Right ventricle myocardium superior (tissue), 1 donor: ENCODE results near the gene LRRC8E. TPM values are rescaled to one million over a fixed set of nuclear protein-coding genes. Genes with fewer than 3 reads are reported as not detected.
A peak's percentile ranks its signal among the peaks of the same experiment; 100 is the strongest.
"Not testable (repeated sequence)": the region's sequence is repeated elsewhere in the genome, so short reads cannot be mapped to it uniquely, and the experiment has no call there.

ENCODE experiments used
- ATAC-seq: fragments of 200-7000 bp; cut with Tn5 transposase; one replicate; pipeline ENCODE4 v1.9.1; 2020; ENCODE audit warnings: mild to moderate bottlenecking; ENCODE audit not compliant: poor library complexity
- DNase-seq: peaks from one replicate; pipeline ENCODE4 v3.0.0-alpha.2; 2020
- intact Hi-C: fragments of 100-400 bp; cut with DNase I; formaldehyde crosslinking; loops from one replicate; pipeline ENCODE4 v1.11.2; 2022
- total RNA-seq: library from RNA; stranded (reverse); fragmentation: NEBNext Ultra II Directional; extraction: Animal tissue kit (Norgen Biotek cat#: 25700); gene quantifications from one replicate; pipeline ENCODE4 v1.2.1, GENCODE V29; 2021
- donor health status: DM: no; HTN: yes; CAD: no; lungs with severe emphysema.

LRRC8E gene
- total RNA-seq, 1 donor from 2014 or later = 1.6 TPM

DNA sequence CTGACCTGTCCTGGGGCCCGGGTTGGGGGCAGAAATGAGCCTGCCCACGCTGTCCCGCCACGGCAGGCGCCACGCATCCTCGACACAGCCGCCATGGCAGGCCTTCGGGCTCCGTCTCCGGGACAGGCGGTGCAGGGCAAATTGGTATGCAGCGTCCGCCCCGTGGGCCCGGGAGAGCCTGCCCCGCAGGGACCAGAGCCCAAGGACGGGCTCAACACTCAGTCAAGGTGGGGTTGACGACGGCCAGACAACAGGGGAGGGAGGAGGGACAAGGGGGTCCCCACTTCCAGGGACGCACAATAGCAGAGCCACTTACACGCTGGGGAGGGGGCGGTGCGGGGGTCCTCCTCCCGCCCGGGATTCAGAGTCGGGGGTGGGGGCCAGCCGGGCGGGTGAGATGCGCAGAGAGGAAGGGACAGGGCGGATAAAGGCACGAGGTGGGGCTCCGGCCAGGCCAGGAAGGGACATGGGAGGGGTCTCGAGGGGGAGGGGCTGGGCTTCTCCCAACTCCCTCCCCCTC, 36.4 kb downstream of the LRRC8E start:
- intact Hi-C loops = no loop called here
- ATAC-seq (no peak), DNase-seq (no peak)

DNA sequence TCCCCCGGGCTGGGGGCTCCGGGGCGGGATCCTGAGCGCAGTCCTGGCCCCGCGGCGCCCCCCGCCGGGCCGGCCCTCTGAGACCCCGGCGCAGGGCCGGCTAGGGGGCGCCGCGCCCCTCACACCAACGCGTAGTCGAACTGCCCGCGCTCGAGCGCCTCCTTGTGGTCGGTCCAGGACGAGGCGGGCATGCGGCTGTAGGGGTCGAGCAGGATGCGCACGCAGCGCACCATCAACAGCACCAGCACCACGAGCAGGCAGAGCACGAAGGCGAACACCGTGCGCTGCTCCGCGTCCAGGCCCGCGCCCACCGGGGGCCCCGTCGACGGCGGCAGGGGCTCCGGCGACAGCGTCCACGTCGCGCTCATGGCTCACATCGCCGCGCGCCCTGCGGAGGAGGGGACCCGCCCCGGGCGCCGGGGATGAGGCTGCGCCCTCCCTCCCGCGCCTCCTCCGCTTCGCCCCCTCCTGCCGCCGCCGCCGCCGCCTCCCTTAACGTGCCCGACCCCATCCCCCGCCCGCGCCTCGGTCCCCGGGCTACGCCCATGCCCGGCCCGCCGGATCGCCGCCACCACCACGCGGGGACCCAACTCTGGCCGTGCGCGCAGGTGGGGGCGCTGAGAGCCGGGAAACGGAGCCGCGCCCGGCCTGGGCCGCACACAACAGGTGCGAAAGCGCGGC, 37.0 kb downstream of the LRRC8E start:
- intact Hi-C loops = no loop called here

DNA sequence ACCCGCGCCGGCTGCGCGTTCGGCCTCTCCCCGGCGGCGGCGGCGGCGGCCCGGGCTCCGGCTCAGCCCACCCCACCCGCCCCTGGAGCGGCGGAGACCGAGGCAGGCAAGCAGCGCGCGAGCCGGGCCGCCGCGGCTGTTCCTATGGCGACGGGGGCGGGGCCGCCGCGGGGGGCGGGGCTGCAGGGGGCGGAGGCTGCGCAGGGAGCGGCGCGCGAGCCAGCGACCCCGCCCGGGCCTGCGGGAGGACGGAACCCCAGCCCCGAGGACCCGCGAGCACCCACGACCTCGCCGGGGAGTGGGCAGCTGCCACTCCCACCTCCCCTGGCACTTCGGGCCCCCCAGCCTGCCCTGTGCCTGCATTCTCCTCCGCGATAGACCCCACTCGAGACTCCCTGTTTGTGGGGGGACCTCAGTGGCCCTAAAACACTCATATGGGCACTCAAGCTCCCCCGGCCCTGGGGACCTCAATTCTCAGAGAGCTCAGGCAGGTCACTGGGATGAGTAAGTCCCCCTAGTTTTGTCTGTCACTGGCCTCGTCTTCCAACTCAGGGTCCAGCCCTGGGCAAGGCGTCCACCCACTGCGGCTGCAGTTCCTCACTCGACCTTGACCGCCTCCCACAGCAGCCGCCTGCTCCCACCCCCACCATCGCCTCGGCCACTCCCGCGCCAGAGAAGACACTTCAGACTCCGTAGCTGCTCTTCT, 37.9 kb downstream of the LRRC8E start, which contains the start of gene CTXN1:
CTXN1 (minus strand) TSS at position 115 of the 706 bp plus-strand sequence. CDS start 597 bp downstream, outside the sequence.
- DNase-seq (peak; percentile 84), ATAC-seq (peak; percentile 56)
- intact Hi-C loops = no loop called here

More for the DNA sequence above, 37.0 kb downstream of the LRRC8E start:
- ATAC-seq (no peak), DNase-seq (peak; percentile 80)

DNA sequence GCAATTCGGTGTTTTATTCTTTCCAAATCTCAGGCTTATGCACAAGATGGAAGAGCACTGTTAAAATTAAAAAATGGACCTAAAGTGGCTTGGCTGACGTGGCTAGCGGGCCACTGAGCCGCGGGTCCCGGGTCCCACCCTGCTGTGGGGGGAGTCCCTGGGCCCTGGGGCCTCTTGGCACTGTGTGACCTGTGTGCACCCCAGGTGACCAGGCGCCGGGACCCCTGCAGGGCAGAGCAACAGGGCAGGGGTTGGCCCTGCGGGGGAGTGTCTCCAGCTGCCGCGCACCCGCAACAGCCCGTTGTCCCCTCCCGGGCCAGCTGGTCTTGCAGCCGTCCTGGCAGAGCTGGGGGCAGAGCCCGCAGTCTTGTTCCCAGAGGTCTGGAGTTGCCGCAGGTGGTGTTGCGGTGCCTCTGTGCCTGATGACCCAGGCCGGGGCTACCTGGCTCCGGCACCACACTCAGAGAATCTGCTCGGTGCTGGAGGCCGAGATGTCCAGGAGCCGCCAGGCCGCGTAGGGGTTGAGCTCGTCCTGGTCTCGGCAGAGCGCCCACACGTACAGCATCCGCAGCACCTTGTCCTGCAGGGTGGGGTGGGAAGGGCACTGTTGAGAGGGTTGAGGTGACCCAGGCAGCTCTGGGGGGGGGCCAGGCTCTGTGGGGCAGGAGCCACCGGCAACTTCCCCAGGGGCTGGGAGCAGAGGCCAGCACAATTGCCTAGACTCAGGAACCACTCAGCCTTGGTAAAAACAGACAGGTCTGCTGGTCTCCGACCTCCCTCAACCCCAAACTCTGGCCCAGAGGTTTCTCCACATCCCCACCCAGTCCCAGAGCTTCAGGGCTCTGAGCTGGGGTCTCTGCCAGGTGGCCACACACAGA, 38.7 kb downstream of the LRRC8E start:
- ATAC-seq (no peak), DNase-seq (no peak)
- intact Hi-C loops = no loop called here

DNA sequence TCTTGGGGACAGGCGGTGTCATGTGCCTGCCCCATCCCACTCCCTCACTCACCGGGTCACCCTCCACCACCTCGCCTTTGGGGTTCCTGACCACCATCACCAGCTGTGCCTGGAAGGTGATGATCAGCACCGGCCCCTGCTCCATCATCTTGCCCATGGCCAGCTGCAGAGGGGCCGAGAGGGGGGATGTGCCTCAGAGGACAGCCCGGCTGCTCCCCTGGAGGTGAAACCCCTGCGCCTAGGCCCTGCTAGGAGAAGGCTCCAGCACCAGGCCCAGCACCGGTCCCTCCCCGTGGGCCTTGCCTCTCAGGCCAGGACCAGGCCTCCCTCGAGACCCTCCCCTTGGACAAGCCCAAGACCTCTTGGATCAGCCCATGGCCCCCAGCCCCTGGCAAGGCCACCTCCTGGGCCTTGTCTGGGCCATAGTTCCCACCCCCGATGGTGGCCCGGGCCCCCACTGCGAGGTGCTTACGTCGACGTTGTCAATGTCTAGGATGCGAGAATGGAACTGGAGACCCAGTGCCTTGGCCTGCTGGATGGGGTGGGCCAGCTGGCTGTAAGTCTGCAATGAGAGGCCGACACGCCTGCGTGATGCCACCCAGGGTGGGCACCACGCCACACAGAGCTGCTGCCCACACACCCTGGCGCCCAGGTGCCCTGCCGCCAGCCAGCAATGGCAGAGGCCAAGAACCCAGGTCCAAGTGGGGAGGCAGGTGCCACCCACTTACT, 39.5 kb downstream of the LRRC8E start:
- intact Hi-C loops = no loop called here
- ATAC-seq = peak; percentile 15
- no peak for DNase-seq

DNA sequence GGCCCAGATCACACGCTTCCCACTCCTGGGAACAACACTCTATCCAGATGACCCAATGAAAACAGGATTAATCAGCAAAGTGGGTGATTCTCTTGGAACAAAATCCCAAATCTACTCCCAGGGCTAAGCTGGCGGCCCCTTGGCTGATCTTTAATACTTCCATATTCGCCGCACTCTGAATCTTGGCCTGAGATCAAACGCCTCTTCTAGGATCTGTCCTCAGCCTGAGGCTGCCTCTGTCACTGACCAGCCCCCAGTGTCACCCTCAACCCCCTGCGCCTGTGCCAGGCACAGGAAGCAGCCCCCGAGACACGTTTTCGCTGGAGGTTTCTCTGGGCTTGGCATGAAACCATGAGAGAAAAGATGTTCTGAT, 40.0 kb downstream of the LRRC8E start:
- intact Hi-C loops = no loop called here
- ATAC-seq (peak; percentile 42), DNase-seq (no peak)

DNA sequence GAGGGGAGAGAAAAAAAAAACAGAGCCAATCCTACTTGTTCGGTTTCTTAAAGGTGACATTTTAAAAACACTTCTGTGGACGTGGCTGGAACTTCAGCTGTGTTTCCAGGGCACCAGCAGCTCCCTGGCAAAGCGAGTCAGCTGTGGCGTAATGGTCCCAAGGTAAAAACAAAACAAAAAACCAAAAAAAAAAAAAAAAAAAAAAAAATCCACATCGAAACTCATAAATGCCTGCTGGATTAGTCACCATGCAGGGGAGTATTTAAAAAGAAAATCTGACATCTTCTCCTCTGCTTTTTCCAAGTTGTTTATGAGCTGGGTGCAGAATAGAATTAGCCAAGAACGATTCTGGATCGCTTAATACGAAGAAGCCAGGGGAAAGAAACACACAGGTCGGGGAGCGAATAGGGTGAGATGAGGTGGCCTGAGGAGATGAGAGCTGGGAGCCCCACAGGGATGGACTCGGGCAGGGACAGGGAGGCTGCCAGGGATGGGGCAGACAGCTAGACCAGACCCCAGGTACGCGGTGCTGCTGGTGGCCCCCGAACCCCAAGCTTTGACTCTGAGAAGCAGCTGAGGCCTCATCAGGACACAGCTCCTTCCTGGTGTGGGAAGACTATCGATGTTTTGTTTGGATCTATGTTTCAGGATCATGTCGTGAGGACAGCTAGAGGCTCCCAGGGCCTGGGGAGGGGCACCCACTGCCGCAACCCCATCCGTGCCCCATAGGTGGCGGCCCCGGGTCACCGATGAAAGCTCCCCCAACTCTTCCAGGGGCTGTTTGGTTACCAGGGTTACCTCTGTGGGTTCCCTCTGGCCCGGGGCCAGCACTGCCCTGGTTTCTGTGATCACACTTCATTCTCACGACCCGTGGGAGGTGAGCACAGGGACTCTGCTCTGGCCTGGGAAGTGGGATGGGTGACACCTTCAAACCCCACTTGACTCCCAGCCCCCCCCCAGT, 40.7 kb downstream of the LRRC8E start:
- intact Hi-C loops = no loop called here
- ATAC-seq = no peak
- DNase-seq = no peak

DNA sequence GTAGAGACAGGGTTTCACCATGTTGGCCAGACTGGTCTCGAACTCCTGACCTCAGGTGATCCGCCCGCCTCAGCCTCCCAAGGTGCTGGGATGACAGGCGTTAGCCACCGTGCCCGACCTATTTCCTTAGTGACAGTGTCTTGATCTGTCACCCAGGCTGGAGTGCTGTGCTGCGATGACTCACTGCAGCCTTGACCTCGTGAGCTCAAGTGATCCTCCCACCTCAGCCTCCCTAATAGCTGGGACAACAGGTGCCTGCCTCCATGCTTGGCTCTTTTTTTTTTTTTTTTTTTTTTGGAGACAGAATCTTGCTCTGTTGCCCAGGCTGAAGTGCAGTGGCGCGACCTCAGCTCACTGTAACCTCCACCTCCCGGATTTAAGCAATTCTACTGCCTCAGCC, 41.7 kb downstream of the LRRC8E start:
- intact Hi-C loops, ATAC-seq, DNase-seq: not testable (repeated sequence)

DNA sequence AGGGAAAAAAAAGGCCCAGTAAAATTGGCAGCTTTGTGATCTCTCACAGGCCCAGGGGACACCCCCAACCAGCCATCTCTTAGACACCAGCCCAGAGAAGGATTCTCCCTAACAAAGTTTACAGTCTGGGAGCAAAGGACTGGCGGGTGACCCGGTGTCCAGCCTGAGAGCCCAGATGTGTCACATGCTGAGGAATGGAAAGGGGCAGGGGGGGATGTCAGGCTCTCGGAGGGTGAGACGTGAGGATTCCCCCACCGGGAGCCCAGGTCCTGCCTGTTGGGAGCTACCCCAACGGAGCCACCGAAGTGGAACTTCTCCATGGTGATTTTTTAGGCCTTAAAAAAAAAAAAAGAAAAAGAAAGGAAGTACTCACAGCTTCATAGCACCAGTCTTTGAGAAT, 42.5 kb downstream of the LRRC8E start:
- DNase-seq = no peak
- ATAC-seq = no peak
- intact Hi-C loops = no loop called here

DNA sequence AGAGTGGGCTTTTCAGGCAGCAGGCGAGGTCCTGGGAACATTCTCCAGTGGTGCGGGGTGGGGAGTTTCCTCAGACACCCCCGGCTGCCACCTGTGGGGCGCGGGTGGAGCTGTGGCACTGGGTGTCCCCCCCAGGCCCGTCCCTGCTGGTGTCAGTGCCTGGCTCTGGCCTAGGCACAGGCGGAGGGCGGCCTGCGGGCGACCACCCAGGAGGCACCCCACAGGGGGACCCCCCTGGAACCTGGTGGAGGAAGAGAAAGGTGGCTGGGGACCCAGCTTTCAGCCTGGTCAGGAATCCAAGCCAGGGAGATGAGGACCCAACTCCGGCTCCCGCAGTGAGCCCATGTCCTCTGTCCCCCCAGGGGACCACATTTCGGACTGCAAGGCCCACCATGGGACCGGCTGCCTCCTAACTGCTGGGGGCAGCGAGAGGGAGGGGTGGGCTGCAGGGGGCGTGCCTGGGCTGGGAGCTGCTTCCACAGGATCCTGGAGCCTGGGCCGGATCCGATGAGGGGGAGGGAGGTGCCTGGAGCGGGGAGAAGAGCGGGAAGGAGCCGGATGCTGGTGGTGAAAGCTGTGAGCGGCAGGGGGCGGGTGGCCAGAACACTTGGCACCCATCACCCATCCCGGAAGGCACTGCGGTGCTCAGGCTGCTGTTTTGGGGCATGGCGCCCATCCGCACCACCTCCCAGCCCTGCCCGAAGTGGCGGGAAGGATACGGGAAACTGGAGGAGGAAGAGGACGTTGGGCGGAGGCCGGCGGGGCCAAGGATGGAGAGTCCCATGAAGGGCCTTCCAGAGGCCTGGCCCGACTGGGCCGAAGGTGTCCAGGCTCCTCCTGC, 43.1 kb downstream of the LRRC8E start:
- intact Hi-C loops = no loop called here
- DNase-seq (no peak), ATAC-seq (no peak)

DNA sequence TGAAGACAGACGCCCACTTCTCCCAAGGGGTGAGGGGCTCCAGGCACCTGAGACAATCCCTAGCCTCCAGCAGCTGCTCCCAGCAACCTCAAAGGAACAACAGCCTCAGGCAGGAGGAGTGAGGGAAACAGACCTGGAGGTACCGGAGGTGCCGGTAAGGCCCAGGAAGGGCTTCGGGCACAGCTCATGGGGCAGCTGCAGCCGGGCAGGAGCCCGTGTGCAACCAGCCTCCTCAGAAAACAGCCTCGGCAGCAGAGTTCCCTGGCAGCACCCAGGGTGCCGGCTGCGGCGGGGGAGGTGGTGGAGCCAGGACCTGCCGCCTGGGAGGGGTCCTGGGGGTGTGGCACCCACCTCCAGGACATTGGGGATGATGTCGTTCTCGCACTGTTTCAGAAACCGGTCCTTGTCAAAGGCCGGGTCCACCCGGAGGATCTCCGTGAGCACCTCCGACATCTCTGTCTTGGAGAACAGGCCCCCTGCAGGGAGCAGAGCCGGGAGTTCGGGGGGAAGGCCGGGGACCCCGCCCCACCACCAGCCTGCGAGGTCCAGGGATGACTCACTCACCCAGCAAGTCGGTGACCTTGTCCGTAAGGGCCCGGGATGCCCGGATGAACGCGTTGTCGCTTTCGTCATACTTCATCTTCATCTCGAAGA, 44.1 kb downstream of the LRRC8E start:
- DNase-seq (no peak), ATAC-seq (no peak)
- intact Hi-C loops = no loop called here

DNA sequence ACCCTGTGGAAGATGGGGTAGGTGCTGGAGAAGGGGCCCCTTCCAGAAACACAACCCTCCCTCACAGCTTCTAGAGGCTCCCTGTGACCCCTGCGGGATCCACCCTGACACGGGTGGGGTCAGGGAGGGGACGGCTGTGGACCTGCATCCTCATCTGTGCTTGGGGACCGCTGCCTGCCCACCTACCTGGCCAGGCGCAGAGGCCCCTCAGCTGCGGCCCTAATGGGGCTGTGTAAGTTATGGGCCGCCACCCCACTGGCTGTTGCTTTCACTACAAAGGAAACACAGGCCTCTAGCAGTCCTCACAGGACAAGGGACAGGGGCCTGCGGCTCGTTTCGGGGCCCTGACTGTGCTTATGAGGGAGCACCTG, 44.6 kb downstream of the LRRC8E start:
- ATAC-seq (no peak), DNase-seq (no peak)
- intact Hi-C loops = no loop called here

DNA sequence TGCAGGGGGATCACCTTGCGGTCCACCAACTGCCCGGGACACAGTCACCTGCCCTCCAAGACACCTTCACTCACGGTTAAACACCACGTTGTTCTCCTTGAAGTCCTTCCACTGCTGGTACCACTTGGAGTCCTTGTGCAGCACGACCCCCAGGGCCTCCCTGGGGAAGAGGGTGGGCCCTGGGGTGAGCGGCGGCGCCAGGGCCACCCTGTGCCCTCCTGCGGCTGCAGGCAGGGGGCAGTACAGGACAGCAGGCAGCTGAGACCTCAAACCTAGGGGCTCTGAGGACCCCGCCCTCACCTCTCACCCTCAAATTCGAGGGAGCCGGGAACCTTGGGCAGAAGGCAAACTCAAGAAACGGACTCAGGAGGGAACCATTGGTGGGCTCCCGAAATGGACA, 45.1 kb downstream of the LRRC8E start:
- ATAC-seq = no peak
- DNase-seq = no peak
- intact Hi-C loops = no loop called here

DNA sequence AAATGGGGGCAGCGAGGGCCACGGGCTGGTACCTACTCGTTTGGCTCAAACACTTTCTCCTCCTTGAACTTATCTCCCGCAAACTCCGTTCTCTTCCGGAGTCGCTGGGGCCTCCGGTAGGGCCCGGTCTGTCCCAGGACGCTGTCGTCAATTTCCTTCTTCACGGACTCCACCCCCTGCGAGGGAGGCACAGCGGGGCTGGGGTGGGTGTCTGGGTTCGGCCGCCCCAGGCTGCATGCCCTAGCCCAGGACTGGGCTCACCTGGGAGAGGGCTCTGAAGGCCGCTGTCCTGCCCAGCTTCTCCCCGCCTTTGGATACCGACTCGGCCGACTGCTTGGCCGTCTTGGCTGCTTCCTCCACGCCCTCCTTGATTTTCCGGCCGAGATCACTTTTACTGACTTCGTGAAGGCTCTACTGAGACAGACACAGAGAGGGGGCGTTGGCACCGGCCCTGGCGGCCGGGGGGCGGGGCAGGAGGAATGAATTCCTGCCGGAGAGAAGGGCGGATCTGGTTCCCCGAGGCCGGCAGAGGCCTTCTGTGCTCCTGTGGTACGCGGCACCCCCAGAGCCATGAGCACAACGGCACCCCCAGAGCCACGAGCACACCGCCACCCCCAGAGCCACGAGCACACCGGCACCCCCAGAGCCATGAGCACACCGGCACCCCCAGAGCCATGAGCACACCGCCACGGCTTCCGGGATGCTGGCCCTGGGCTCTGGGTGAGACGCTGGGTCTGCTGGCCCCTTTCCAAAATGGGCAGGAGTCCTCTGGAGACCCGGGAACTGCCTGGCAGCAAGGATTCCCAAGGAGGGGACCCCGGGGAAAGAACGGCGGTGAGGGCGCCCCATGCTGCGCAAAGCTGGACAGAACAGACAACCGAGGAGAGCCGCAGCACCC, 45.8 kb downstream of the LRRC8E start:
- no peak for DNase-seq
- no peak for ATAC-seq
- intact Hi-C loops = no loop called here

DNA sequence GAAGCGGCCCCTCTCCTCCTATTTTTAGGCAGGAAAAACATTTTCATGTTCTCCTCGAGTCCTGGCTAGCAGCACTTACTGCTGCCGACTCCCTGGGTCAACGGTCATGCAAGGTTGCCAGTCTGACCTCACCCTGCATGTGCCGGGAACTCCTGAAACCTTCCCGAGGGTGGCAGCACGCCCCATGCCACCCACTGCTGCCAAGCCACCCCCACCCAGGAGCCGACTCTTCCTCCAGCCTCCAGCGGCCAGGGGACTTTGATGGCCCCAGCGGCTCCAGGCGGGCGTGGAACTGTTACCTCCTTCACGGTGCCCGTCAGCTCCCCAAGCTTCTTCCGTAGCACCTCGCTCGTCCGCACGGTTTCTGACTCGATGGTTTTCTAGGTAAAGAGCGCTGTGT, 46.5 kb downstream of the LRRC8E start:
- intact Hi-C loops = no loop called here
- ATAC-seq (no peak), DNase-seq (no peak)
